ENCODE measurements around the gene ARFGEF3.
"Not testable (repeated sequence)": the region's sequence is repeated elsewhere in the genome, so short reads cannot be mapped to it uniquely, and the experiment has no call there.

ARFGEF3 gene

GRCh38 chr6:138321934-138322333, 160.2 kb downstream of the ARFGEF3 start:
- DNase-seq, result no peak

GRCh38 chr6:138323821-138324220, 162.1 kb downstream of the ARFGEF3 start:
- DNase-seq, result no peak

DNA sequence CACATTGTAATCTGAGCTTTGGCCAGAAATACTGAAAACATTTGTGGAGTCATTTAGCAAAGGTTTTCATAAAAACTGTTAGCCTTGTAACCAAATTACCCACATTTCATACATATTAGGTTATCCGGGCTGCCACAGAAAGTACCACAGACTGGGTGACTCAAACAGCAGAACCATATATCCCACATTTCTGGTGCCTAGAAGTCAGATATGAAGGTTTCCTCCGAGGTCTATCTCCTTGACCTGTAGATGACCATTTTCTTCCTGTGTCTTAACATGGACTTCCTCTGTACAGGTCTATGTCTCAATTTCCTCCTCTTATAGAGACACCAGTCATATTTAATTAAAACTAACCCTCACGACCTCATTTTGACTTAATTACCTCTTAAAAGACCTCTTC, 166.5 kb downstream of the ARFGEF3 start:
- no peak for DNase-seq

DNA sequence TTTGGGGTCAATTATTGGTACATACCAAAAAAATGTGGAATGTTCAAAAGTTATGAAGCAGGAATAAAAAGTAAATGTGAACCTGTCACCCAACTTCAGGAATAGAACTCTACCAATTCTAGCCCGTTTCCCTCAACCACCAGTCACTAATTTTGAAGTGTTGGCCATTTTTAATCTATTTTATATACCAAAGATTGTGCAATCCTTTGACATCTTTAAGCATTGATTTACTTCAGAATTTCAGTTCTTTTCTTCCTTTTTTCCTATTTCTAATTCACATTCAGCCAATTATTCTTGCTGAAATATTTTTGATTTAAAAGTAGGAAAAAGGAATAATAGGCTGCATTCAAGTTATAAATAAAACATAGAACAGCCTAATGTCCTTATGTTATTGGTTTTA, 169.0 kb downstream of the ARFGEF3 start:
- no peak for DNase-seq

DNA sequence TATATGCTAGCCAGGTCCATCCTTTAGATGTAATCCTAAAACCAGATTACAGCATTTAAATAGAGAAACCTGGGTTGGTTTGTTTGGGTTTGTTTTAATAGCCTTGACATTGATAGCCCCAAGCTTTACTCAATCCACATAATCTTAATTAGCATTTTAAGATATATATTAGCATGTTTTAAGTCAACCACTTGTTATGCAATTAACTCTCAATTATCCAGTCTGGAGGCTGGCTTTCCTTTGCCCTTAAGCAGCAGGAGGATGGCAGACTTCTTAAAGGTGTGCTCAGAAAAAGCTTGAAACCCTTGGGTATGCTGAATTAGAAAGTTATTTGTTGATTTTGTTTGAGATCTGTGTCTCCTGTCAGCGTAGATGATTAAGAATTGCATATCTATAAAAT, 169.7 kb downstream of the ARFGEF3 start:
- no peak for DNase-seq

DNA sequence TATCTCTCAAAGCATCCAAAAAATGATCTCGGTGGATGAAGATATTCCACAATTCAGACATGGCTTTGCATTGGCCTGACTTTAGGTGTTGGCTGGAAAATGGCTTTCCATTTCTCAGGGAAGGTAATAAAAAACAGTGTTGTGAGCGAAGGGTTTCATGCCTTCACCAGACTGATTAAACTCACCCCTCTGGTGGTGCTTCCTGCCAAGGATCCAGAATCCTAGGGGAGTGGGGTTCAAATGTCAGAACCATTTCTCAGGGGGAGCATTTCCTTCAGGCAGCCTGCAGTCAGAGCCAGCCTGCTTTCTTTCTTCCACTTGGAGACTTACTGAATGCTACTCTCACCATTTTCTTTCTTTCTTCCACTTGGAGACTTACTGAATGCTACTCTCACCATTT, 170.2 kb downstream of the ARFGEF3 start:
- no peak for DNase-seq

GRCh38 chr6:138334000-138334399, 172.3 kb downstream of the ARFGEF3 start:
- no peak for DNase-seq

- DNase-seq, result no peak
These were observed 173.2 kb downstream of the ARFGEF3 start for GRCh38 chr6:138334963-138335362.

DNA sequence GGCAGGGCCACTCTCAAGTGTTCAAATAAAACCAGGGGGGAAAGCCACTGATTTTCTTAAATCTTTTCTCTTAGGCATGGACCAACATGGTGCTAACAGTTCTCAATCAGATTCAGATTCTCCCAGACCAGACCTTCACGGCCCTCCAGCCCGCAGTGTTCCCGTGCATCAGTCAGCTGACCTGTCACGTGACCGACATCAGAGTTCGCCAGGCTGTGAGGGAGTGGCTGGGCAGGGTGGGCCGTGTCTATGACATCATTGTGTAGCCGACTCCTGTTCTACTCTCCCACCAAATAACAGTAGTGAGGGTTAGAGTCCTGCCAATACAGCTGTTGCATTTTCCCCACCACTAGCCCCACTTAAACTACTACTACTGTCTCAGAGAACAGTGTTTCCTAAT, 174.5 kb downstream of the ARFGEF3 start:
- no peak for DNase-seq

- no peak for DNase-seq
These were observed 175.3 kb downstream of the ARFGEF3 start for GRCh38 chr6:138337076-138337475.

- no peak for DNase-seq
These were observed 177.3 kb downstream of the ARFGEF3 start for GRCh38 chr6:138339024-138339423.

DNA sequence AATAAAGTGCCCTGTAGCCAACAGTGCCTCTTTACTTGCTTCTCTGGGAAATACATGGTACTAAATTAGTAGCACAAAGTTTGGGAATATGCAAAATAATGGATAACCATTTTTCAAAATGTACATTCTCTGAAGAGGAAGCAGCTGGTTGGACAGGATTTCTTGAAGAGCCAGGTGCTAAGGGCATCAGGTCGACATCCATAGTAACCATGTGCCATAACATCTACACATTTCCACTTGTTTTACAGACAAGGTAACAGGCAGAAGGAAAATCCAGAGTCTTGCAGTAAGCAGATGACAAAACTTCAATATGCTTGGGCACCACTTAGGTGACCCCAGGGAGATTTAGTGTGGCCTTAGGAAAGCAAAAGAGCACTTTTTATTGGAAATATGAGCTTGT, 179.4 kb downstream of the ARFGEF3 start:
- DNase-seq, result no peak

DNA sequence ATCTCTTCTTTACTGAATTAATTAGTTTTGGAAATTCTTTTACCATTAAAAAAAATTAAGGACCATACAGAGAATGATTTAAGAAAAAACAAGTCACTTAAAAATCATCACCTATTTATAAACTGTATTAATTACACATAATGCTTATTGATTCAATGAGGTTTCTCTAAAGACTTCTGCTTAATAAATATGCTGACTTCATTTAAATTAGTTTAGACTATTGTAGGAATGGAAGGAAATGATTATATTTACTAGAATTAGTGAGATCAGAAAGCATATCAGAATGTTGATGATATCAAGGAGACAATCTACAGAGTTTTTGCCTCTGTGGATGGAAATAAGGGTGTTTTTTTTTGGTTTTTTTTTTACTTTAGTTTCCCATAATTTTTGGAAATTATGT, 181.4 kb downstream of the ARFGEF3 start:
- DNase-seq, result no peak

GRCh38 chr6:138345565-138346285, 184.0 kb downstream of the ARFGEF3 start:
- DNase-seq, result no peak

DNA sequence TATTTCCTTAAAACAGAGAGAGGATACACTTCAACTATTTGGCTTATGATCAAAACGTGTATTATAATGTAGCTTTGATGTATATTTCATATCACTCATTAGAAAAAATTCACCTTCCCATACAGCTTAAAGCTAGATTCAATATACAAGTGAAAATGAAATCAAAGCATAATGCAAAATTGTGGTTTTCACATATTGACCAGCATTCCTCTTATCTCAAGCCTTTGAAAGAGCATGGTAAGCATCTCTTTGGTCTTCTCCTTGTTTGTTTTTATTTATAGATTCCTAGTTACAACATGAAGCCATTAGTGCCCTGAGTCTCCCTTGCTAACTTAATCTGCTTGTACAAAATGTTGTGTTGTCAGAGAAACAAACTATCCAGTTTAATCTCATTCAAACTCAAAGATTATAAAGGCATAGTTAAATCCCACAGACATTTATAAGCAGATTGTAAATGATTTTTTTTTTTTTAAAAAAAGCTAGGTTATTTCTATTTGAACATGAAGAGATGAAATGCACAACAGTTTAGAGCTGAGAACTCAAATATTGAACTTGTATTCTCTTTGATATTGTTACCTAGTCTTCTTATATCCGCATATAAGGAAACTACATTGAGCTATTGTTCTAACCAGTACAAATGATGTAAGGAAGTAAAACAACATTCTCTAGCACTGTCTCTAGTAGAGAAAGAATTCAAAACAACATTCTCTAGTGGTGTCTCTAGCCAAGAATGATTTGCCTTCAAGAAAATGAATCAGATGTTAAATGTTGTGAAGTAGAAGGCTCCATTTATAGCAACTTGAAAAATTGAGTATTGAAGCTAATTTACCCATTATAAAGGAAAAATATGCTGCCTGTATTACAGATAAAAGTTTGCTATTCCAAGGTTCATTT, 184.8 kb downstream of the ARFGEF3 start:
- DNase-seq, result no peak

- no peak for DNase-seq
These were observed 186.1 kb downstream of the ARFGEF3 start for GRCh38 chr6:138347864-138348263.

- DNase-seq, result no peak
These were observed 188.2 kb downstream of the ARFGEF3 start for GRCh38 chr6:138349891-138350290.

- no peak for DNase-seq
These were observed 196.2 kb downstream of the ARFGEF3 start for GRCh38 chr6:138357928-138358327.

DNA sequence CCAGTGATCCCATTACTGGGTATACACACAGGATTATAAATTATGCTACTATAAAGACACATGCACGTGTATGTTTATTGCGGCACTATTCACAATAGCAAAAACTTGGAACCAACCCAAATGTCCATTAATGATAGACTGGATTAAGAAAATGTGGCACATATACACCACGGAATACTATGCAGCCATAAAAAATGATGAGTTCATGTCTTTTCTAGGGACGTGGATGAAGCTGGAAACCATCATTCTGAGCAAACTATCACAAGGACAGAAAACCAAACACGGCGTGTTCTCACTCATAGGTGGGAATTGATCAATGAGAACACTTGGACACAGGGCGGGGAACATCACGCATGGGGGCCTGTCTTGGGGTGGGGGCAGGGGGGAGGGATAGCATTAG, 206.9 kb downstream of the ARFGEF3 start:
- DNase-seq, result not testable (repeated sequence)

DNA sequence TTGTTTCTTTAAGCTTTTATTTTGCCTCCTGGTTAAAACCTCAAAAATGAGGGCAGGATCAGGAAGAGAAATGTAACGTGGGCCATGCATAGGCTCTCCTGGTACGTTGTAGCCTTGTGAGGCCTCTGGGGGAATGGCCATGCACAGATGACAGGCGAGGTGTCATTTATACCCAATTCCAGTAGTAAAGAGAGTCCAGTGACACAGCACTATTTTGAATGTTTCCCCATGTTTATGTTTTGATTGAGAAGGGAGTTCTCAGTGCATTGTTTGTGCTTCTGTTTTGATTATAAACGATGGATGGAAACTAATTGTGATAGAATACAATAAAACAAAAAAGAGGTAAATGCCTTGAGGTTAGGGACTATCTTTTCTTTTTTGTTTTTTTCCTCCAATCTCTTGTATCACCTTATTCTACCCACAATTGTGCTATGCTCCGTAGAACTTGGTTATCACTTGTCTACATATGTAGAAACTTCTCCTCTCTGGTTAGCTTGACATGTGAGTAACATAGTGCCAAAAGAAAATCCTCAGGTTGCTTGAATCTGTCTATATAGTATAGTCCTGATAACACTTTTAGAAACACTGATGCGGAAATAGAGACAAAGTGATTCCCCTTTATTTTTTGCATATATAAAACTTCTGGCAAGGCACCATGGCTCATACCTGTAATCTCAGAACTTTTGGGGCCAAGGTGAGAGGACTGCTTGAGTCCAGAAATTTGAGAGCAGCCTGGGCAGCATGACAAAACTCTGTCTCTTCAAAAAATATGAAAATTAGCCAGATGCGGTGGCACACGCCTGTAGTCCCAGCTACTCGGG, 209.1 kb downstream of the ARFGEF3 start:
- DNase-seq, result no peak

DNA sequence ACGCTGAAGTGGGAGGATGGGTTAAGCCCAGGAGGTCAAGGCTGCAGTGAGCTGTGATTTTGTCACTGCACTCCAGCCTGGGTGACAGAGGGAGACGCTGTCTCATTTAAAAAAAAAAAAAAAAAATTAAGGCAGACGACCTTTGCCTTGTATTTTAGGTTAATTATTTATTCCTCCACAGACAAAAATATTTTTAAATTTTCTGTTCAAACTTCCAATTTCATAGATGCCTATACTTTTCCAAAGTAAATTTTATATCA, 209.6 kb downstream of the ARFGEF3 start:
- no peak for DNase-seq

DNA sequence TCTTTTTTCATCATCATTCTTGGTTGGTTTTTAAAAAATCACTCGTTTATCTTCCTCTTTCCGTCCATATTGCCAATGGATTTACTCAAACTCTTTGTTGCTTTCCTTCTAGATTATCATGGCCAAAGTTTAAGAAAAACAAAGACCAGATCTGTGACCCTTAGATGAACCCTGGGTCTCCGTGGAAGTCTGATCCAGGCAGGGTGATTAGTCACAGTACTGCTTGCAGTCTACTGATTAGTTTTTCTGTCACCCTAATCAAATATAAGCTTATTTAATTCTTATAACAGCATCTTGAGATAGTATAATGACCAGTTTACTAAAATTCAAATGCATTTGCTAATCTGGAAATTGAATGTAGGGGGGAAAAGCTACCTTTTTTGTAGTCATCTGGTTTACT, 210.0 kb downstream of the ARFGEF3 start:
- DNase-seq, result no peak

DNA sequence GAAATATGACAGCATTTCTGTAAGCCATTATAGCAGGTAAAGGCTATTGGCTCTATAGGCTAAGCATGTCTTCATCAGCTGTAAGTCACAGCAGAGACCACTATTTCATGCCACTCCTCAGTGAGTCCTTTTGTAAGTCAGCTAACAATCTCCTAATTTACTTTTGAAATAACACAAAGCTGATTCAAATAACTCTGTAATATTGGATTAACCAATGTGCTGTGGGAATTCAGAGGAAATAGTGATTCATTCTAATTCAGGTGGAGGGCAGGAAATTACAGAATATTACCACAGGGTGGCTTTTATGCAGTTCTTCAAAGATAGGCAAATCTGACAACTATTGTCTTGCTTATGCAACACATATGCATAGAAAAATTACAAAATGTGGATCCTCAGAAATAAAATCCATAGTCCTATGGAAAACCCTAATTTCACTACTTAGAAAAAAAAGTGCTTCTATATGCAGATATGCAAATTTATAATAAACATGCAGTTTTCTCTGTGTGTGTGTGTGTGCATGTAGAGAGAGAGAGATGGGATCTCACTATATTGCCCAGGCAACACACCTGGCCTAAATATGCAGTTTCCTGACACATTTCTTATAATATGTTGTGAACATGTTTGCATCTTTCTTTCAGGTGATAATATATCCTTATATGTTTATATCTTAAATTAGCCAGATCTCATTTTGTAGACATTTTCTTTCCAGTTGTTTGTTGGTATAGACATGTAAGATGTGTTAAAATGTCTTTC, 211.1 kb downstream of the ARFGEF3 start:
- DNase-seq, result no peak
